Mesenchymal stem cell (in vitro differentiated cells and primary cell): ENCODE results near the gene MYOZ1. TPM values are rescaled to one million over a fixed set of nuclear protein-coding genes. Genes with fewer than 3 reads are reported as not detected.
"Not testable (repeated sequence)": the region's sequence is repeated elsewhere in the genome, so short reads cannot be mapped to it uniquely, and the experiment has no call there.

Experiments
- DNase-seq: peaks from one replicate; pipeline ENCODE4 v3.0.0-alpha.2; 2013
- H2AFZ ChIP-seq: one replicate; pipeline ENCODE4 v1.6.1; 2013; ENCODE audit warnings: low read depth, mild to moderate bottlenecking, control low read depth, inconsistent platforms, low read length, moderate library complexity
- H2AK5ac ChIP-seq: 2 replicates; pipeline ENCODE4 v1.6.1; 2013; ENCODE audit warnings: low read length, moderate library complexity, mild to moderate bottlenecking, inconsistent platforms; ENCODE audit not compliant: severe bottlenecking
- H2BK120ac ChIP-seq: one replicate; pipeline ENCODE4 v1.6.1; 2013; ENCODE audit warnings: low read depth, mild to moderate bottlenecking, inconsistent platforms, low read length, moderate library complexity
- H2BK12ac ChIP-seq, 2 experiments: one replicate each; pipeline ENCODE4 v1.6.1; 2013; ENCODE audit warnings: inconsistent platforms in 2 of 2, low read length in 2 of 2, mild to moderate bottlenecking in 2 of 2, moderate library complexity in 2 of 2, control low read depth in 1 of 2
- H2BK15ac ChIP-seq: one replicate; pipeline ENCODE4 v1.6.1; 2013; ENCODE audit warnings: mild to moderate bottlenecking, low read depth, inconsistent platforms; ENCODE audit not compliant: poor library complexity, severe bottlenecking
- H2BK5ac ChIP-seq: 2 replicates; pipeline ENCODE4 v1.6.1; 2013; ENCODE audit warnings: low read depth, mild to moderate bottlenecking, low read length, control low read depth, inconsistent platforms; ENCODE audit not compliant: poor library complexity, severe bottlenecking
- H3K14ac ChIP-seq, 2 experiments: one replicate each; pipeline ENCODE4 v1.6.1; 2013; ENCODE audit warnings: inconsistent platforms in 2 of 2, low read length in 2 of 2, control low read depth in 1 of 2, mild to moderate bottlenecking in 1 of 2, moderate library complexity in 1 of 2
- H3K18ac ChIP-seq, 2 experiments: one replicate each; pipeline ENCODE4 v1.6.1; 2013; ENCODE audit warnings: inconsistent platforms in 2 of 2, low read length in 2 of 2, control low read depth in 1 of 2, low read depth in 1 of 2, mild to moderate bottlenecking in 1 of 2
- H3K23ac ChIP-seq, 2 experiments: one replicate each; pipeline ENCODE4 v1.6.1; 2013; ENCODE audit warnings: inconsistent platforms in 2 of 2, low read length in 2 of 2, mild to moderate bottlenecking in 2 of 2, moderate library complexity in 2 of 2, control low read depth in 1 of 2
- H3K27ac ChIP-seq: 2 replicates; pipeline ENCODE4 v1.5.1; 2013; ENCODE audit warnings: mild to moderate bottlenecking, moderate library complexity, low read length, control low read depth, inconsistent platforms; ENCODE audit not compliant: poor library complexity, severe bottlenecking
- H3K27me3 ChIP-seq, 2 experiments: 2 replicates each; pipeline versions ENCODE4 v1.6.1 to v1.7.0; 2013; ENCODE audit warnings: low read length in 2 of 2, mild to moderate bottlenecking in 2 of 2, moderate library complexity in 2 of 2, control low read depth in 1 of 2, inconsistent platforms in 1 of 2; ENCODE audit not compliant: control insufficient read depth in 1 of 2, insufficient read depth in 1 of 2
- H3K36me3 ChIP-seq, 2 experiments: 2 replicates each; pipeline versions ENCODE4 v1.6.1 to v1.7.0; 2013; ENCODE audit warnings: low read length in 2 of 2, control low read depth in 1 of 2, inconsistent platforms in 1 of 2, low read depth in 1 of 2, mild to moderate bottlenecking in 1 of 2; ENCODE audit not compliant: insufficient read depth in 2 of 2, control insufficient read depth in 1 of 2
- H3K4ac ChIP-seq, 2 experiments: one replicate each; pipeline ENCODE4 v1.6.1; 2013; ENCODE audit warnings: inconsistent platforms in 2 of 2, low read length in 2 of 2, mild to moderate bottlenecking in 2 of 2, moderate library complexity in 2 of 2, control low read depth in 1 of 2, low read depth in 1 of 2
- H3K4me1 ChIP-seq: 2 replicates; pipeline ENCODE4 v1.6.1; 2013; ENCODE audit warnings: low read depth, low read length, control low read depth; ENCODE audit not compliant: control insufficient read depth, insufficient read depth
- H3K4me2 ChIP-seq: 2 replicates; pipeline ENCODE4 v1.6.1; 2013; ENCODE audit warnings: low read length, mild to moderate bottlenecking, inconsistent platforms; ENCODE audit not compliant: poor library complexity, severe bottlenecking
- H3K4me3 ChIP-seq, 2 experiments: 2 replicates each; pipeline versions ENCODE4 v1.5.1 to v1.7.0; 2013; ENCODE audit warnings: low read length in 2 of 2, mild to moderate bottlenecking in 2 of 2, control low read depth in 1 of 2, low read depth in 1 of 2; ENCODE audit not compliant: insufficient read depth in 1 of 2
- H3K79me1 ChIP-seq: replicated peaks from 2 replicates; pipeline ENCODE4 v1.6.1; 2013; ENCODE audit warnings: mild to moderate bottlenecking, control low read depth, low read length, inconsistent platforms; ENCODE audit not compliant: poor library complexity, severe bottlenecking
- H3K9ac ChIP-seq: 2 replicates; pipeline ENCODE4 v1.7.0; 2013; ENCODE audit warnings: mild to moderate bottlenecking, low read length, moderate library complexity
- H3K9me3 ChIP-seq: 2 replicates; pipeline ENCODE4 v1.7.0; 2013; ENCODE audit warnings: mild to moderate bottlenecking, low read length; ENCODE audit not compliant: control insufficient read depth
- H4K8ac ChIP-seq: one replicate; pipeline ENCODE4 v1.6.1; 2013; ENCODE audit warnings: inconsistent platforms, mild to moderate bottlenecking, low read length, moderate library complexity
- H4K91ac ChIP-seq: one replicate; pipeline ENCODE4 v1.6.1; 2013; ENCODE audit warnings: mild to moderate bottlenecking, low read length, inconsistent platforms
- WGBS: methylation state at CpG from one replicate; pipeline ENCODE4 v1.1.7; 2013; ENCODE audit warnings: mixed read lengths; 5-methylcytosine and 5-hydroxymethylcytosine counted together
- polyA plus RNA-seq, 2 experiments: library from polyadenylated mRNA; stranded (reverse); fragments of 200-250 nt; gene quantifications; one replicate each; pipeline ENCODE4 v1.2.3, GENCODE V29; 2013

MYOZ1 gene, protein sequence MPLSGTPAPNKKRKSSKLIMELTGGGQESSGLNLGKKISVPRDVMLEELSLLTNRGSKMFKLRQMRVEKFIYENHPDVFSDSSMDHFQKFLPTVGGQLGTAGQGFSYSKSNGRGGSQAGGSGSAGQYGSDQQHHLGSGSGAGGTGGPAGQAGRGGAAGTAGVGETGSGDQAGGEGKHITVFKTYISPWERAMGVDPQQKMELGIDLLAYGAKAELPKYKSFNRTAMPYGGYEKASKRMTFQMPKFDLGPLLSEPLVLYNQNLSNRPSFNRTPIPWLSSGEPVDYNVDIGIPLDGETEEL
- 0.07 TPM for polyA plus RNA-seq (2013, experiment 1 of 2)
- polyA plus RNA-seq (2013, experiment 2 of 2): 0.07 TPM

GRCh38 chr10:73641328-73642060 is at the start of gene MYOZ1:
Gene MYOZ1, minus strand, starts transcription at chr10:73641474. Its CDS starts 1,457 bp downstream, at chr10:73640017.
- no peak within 1 kb of the TSS for H3K4me3 ChIP-seq
- H3K4me1 ChIP-seq: no peaks in the 10 kb centered on the region
- WGBS: 86% methylated on average over 8 of the region's 9 CpGs
- no peaks in the 10 kb centered on the region for H3K9me3 ChIP-seq
- H2BK12ac ChIP-seq: no peak within 1 kb of the TSS
- no peak within 1 kb of the TSS for H3K27ac ChIP-seq
- H2AFZ ChIP-seq: no peak within 1 kb of the TSS
- peaks cover 0 to 24% of the 10 kb centered on the region in 2 experiments for H3K27me3 ChIP-seq
- no peak for DNase-seq
- H3K4ac ChIP-seq: no peak within 1 kb of the TSS
- no peak within 1 kb of the TSS for H2BK5ac ChIP-seq
- no peak within 1 kb of the TSS for H3K4me2 ChIP-seq
- H3K36me3 ChIP-seq: no peaks in the 10 kb centered on the region
- H3K9ac ChIP-seq: no peak within 1 kb of the TSS
- H2BK120ac ChIP-seq: no peak within 1 kb of the TSS
- H4K91ac ChIP-seq: no peak within 1 kb of the TSS
- H3K79me1 ChIP-seq: no peaks in the 10 kb centered on the region
- H4K8ac ChIP-seq: no peak within 1 kb of the TSS
- no peak within 1 kb of the TSS for H3K18ac ChIP-seq
- no peak within 1 kb of the TSS for H3K23ac ChIP-seq
- H2BK15ac ChIP-seq: no peak within 1 kb of the TSS
- no peak within 1 kb of the TSS for H3K14ac ChIP-seq
- H2AK5ac ChIP-seq: no peak within 1 kb of the TSS

GRCh38 chr10:73690755-73691154 is 49.5 kb upstream of the MYOZ1 start:
- H2BK120ac ChIP-seq, H4K8ac ChIP-seq, H3K18ac ChIP-seq, H2AFZ ChIP-seq, H3K9ac ChIP-seq, H3K9me3 ChIP-seq, H4K91ac ChIP-seq, H2AK5ac ChIP-seq, H3K4me2 ChIP-seq, H3K4me1 ChIP-seq, H3K27me3 ChIP-seq, H3K4me3 ChIP-seq, H2BK5ac ChIP-seq, H2BK12ac ChIP-seq, H3K27ac ChIP-seq, H3K14ac ChIP-seq, H3K36me3 ChIP-seq, H3K79me1 ChIP-seq, H3K4ac ChIP-seq, H3K23ac ChIP-seq, H2BK15ac ChIP-seq, DNase-seq: not testable (repeated sequence)
- 100% methylated on average over 4 of the region's 6 CpGs for WGBS

GRCh38 chr10:73689596-73689995 is 48.3 kb upstream of the MYOZ1 start:
- H3K23ac ChIP-seq, H3K27me3 ChIP-seq, H3K4me1 ChIP-seq, H3K27ac ChIP-seq, H3K18ac ChIP-seq, DNase-seq, H2AK5ac ChIP-seq, H3K9ac ChIP-seq, H3K9me3 ChIP-seq, H4K8ac ChIP-seq, H2BK5ac ChIP-seq, H2BK120ac ChIP-seq, H3K14ac ChIP-seq, H3K4me3 ChIP-seq, H3K79me1 ChIP-seq, H3K4ac ChIP-seq, H3K36me3 ChIP-seq, H2BK15ac ChIP-seq, H3K4me2 ChIP-seq, H4K91ac ChIP-seq, H2AFZ ChIP-seq, H2BK12ac ChIP-seq: not testable (repeated sequence)
- WGBS: 94% methylated on average over 11 of the region's 28 CpGs

DNA sequence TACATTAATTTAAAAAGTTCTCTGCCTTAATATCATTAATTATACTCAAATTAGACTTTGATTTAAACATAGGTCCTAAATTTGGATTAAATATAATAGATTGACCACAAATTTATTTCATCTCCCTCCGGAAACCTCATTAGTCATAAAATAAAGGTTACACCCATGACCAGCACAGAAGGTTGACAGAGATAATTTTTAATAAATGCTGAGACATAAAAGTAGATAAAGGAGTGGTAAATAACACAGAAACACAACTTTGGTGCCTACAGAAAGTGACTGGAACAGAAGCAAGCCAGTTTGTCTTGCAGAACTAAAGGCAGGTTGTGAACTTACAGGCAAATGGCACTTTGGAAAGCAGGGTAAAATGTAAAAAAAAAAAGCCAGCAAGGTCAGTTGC is 46.4 kb upstream of the MYOZ1 start:
- H3K4ac ChIP-seq, H2BK5ac ChIP-seq, H3K36me3 ChIP-seq, H3K14ac ChIP-seq, H2BK12ac ChIP-seq, H3K27ac ChIP-seq, H3K27me3 ChIP-seq, H3K18ac ChIP-seq, DNase-seq, H2AK5ac ChIP-seq, H2AFZ ChIP-seq, H4K8ac ChIP-seq, H3K4me2 ChIP-seq, H3K23ac ChIP-seq, H3K9me3 ChIP-seq, H2BK15ac ChIP-seq, H3K9ac ChIP-seq, H2BK120ac ChIP-seq, H4K91ac ChIP-seq, H3K79me1 ChIP-seq, H3K4me1 ChIP-seq, H3K4me3 ChIP-seq: not testable (repeated sequence)
- WGBS: no CpG with 5 or more reads among the region's 1 CpG
